GM19438 (cell line): Measurements from ENCODE around the gene CLK4.

ENCODE experiments used
- ATAC-seq: cut with Tn5 transposase; IDR thresholded peaks from one replicate; pipeline ENCODE4 v1.9.1; 2021; ENCODE audit warnings: low read depth; ENCODE audit not compliant: unreplicated experiment

Gene CLK4

GRCh38 chr5:178560911-178561310 lies 65.9 kb downstream of the CLK4 start:
- ATAC-seq = no peak

DNA sequence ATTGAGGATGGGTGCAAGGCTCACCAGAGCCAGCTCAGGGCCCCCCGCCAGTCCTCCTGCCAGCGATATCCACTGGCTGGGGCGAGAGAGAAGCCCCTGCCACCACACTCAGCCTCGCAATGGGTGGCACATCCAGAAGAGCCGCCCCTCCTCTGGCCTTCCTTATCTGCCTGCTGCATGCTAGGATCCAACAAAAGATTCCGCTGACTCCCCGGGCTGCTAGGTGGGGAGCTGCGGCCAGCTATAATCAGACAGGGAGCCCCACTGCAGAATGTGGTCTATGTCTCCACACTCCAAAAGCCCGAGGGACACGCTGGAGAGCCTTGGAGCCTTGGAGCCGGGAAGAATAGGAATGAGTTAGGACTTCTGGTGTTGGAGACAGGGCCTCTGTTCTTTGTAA lies 69.4 kb downstream of the CLK4 start:
- ATAC-seq = no peak

GRCh38 chr5:178555771-178556211 lies 71.1 kb downstream of the CLK4 start:
- ATAC-seq = no peak

- no peak for ATAC-seq
Observed at GRCh38 chr5:178555005-178555404, 71.8 kb downstream of the CLK4 start.

- no peak for ATAC-seq
Observed at GRCh38 chr5:178554311-178554710, 72.5 kb downstream of the CLK4 start.

GRCh38 chr5:178553517-178553916 lies 73.3 kb downstream of the CLK4 start:
- ATAC-seq = no peak
